OCI-LY1 (cell line): ENCODE results near the gene BGN.

Experiments used
- EZH2 ChIP-seq: fragments of 200-600 bp; sonication (generic), shearing (Covaris generic); IDR thresholded peaks from 2 replicates; pipeline ENCODE4 v1.8.0; 2017; ENCODE audit warnings: borderline replicate concordance, mixed run types, mild to moderate bottlenecking, antibody characterized with exemption, low read length, moderate library complexity, mixed read lengths
- TF ChIP-seq, protein P1 (sequence below): fragments of 200-600 bp; sonication (generic), shearing (Covaris generic); IDR thresholded peaks from 2 replicates; pipeline ENCODE4 v1.5.1; 2017; ENCODE audit warnings: mild to moderate bottlenecking, antibody characterized with exemption, low read length, moderate library complexity, mixed read lengths

- TF ChIP-seq, protein P1, sequence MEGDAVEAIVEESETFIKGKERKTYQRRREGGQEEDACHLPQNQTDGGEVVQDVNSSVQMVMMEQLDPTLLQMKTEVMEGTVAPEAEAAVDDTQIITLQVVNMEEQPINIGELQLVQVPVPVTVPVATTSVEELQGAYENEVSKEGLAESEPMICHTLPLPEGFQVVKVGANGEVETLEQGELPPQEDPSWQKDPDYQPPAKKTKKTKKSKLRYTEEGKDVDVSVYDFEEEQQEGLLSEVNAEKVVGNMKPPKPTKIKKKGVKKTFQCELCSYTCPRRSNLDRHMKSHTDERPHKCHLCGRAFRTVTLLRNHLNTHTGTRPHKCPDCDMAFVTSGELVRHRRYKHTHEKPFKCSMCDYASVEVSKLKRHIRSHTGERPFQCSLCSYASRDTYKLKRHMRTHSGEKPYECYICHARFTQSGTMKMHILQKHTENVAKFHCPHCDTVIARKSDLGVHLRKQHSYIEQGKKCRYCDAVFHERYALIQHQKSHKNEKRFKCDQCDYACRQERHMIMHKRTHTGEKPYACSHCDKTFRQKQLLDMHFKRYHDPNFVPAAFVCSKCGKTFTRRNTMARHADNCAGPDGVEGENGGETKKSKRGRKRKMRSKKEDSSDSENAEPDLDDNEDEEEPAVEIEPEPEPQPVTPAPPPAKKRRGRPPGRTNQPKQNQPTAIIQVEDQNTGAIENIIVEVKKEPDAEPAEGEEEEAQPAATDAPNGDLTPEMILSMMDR: no peak
- TF ChIP-seq EZH2: no peak
These were observed 1.7 kb upstream of the BGN start for GRCh38 chrX:153493085-153493484.
